ENCODE data around the gene DCAF8. TPM values are rescaled to one million over a fixed set of nuclear protein-coding genes. Genes with fewer than 3 reads are reported as not detected.

DCAF8 gene
- total and polyA plus RNA-seq, 2 experiments from 2014 or later, result 55.0 to 104 TPM

- Histone ChIP-seq H3K27me3 (ENCODE audit: insufficient read depth) (no peaks in the 10 kb centered on the region), H3K79me2 (replicated peaks; ENCODE audit: insufficient read depth) (no peaks in the 10 kb centered on the region), H3K4me2 (peak overlapping the region; percentile 50), H2AFZ (peak overlapping the region; percentile 29; the same call in 1 of the 2 replicates), H3K27ac (ENCODE audit: low read depth) (peak overlapping the region; percentile 97), H3F3A (replicated peaks; ENCODE audit: low read depth) (peaks cover 20% of the 10 kb centered on the region), H3K36me3 (ENCODE audit: insufficient read depth) (no peaks in the 10 kb centered on the region), H3K4me1 (ENCODE audit: insufficient read depth) (peaks cover 54% of the 10 kb centered on the region), H3K9me2 (ENCODE audit: insufficient read depth) (peaks cover 13% of the 10 kb centered on the region), H4K20me1 (replicated peaks; ENCODE audit: insufficient read depth) (no peaks in the 10 kb centered on the region), H3K4me3 (peak overlapping the region; percentile 29; the same call in 1 of the 2 replicates)
- TF ChIP-seq JUNB (IDR thresholded peaks at IDR 0.05; ENCODE audit: unreplicated experiment) (no peak), CREB1 (CRISPR knock-in tag; IDR thresholded peaks at IDR 0.05; ENCODE audit: low read depth) (no peak), POLR2AphosphoS5 (IDR thresholded peaks at IDR 0.05; ENCODE audit: low read depth) (no peak), ZNF331 (CRISPR knock-in tag; IDR thresholded peaks at IDR 0.05; ENCODE audit: low read depth) (no peak), STAT1 (IDR thresholded peaks at IDR 0.05; ENCODE audit: unreplicated experiment) (no peak), ZNF462 (CRISPR knock-in tag; IDR thresholded peaks at IDR 0.05) (no peak), EZH2phosphoT487 (IDR thresholded peaks at IDR 0.05; ENCODE audit: unreplicated experiment) (no peak), ZNF114 (CRISPR knock-in tag; IDR thresholded peaks at IDR 0.05) (no peak), EZH2 (IDR thresholded peaks at IDR 0.05; ENCODE audit: low read depth, unreplicated experiment) (no peak), CTCF (conservative IDR thresholded peaks at IDR 0.05; ENCODE audit: low read depth in 2 of 2) (no peak), NANOG (IDR thresholded peaks at IDR 0.05; ENCODE audit: borderline replicate concordance) (no peak), REST (IDR thresholded peaks at IDR 0.05; ENCODE audit: unreplicated experiment) (no peak)
- TF ChIP-seq, protein P1, sequence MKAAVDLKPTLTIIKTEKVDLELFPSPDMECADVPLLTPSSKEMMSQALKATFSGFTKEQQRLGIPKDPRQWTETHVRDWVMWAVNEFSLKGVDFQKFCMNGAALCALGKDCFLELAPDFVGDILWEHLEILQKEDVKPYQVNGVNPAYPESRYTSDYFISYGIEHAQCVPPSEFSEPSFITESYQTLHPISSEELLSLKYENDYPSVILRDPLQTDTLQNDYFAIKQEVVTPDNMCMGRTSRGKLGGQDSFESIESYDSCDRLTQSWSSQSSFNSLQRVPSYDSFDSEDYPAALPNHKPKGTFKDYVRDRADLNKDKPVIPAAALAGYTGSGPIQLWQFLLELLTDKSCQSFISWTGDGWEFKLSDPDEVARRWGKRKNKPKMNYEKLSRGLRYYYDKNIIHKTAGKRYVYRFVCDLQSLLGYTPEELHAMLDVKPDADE (IDR thresholded peaks at IDR 0.05), result no peak
- no peak for ATAC-seq
- Mint-ChIP-seq H3K4me1 (peaks cover 58% of the 10 kb centered on the region), H3K27me3 (ENCODE audit: insufficient read depth, low read depth, poor library complexity) (peaks cover 23% of the 10 kb centered on the region), H3K9me3 (no peaks in the 10 kb centered on the region; the same call in 1 of the 3 replicates), H3K27ac (no peak overlapping the region), H3K36me3 (ENCODE audit: low read depth) (no peaks in the 10 kb centered on the region; the same call in 2 of the 3 replicates), H3K4me3 (no peak overlapping the region)
- DNase-seq (ENCODE audit: low spot score), result no peak
Measured at GRCh38 chr1:160171354-160171753, 91.0 kb downstream of the DCAF8 start.

All from GM23338 (cell line).